Measurements from ENCODE around the gene FAM13A.

FAM13A gene

GRCh38 chr4:88810325-88810724 lies 246.7 kb downstream of the FAM13A start:
- no peak for DNase-seq (ENCODE audit: low spot score)

GRCh38 chr4:88809576-88810219 lies 247.3 kb downstream of the FAM13A start:
- DNase-seq (ENCODE audit: low spot score), result no peak

- DNase-seq (ENCODE audit: low spot score), result no peak
Observed at GRCh38 chr4:88809101-88809500, 247.9 kb downstream of the FAM13A start.

- DNase-seq (ENCODE audit: low spot score), result no peak
Observed at GRCh38 chr4:88807499-88807898, 249.5 kb downstream of the FAM13A start.

- DNase-seq (ENCODE audit: low spot score), result no peak
Observed at GRCh38 chr4:88804234-88804633, 252.8 kb downstream of the FAM13A start.

GRCh38 chr4:88803600-88804096 lies 253.3 kb downstream of the FAM13A start:
- DNase-seq (ENCODE audit: low spot score), result no peak

- DNase-seq (ENCODE audit: low spot score), result no peak
Observed at GRCh38 chr4:88802585-88803286, 254.2 kb downstream of the FAM13A start.

- DNase-seq (ENCODE audit: low spot score), result peak; percentile 40
Observed at GRCh38 chr4:88802138-88802537, 254.8 kb downstream of the FAM13A start.

GRCh38 chr4:88799900-88800299 lies 257.1 kb downstream of the FAM13A start:
- DNase-seq (ENCODE audit: low spot score), result no peak

- no peak for DNase-seq (ENCODE audit: low spot score)
Observed at GRCh38 chr4:88797725-88798124, 259.3 kb downstream of the FAM13A start.

GRCh38 chr4:88796545-88796944 lies 260.4 kb downstream of the FAM13A start:
- DNase-seq (ENCODE audit: low spot score), result no peak

GRCh38 chr4:88794952-88795351 lies 262.0 kb downstream of the FAM13A start:
- no peak for DNase-seq (ENCODE audit: low spot score)

GRCh38 chr4:88794087-88794690 lies 262.8 kb downstream of the FAM13A start:
- no peak for DNase-seq (ENCODE audit: low spot score)

- no peak for DNase-seq (ENCODE audit: low spot score)
Observed at GRCh38 chr4:88793475-88793874, 263.5 kb downstream of the FAM13A start.

- DNase-seq (ENCODE audit: low spot score), result no peak
Observed at GRCh38 chr4:88792821-88793220, 264.2 kb downstream of the FAM13A start.

GRCh38 chr4:88792268-88792781 lies 264.7 kb downstream of the FAM13A start:
- DNase-seq (ENCODE audit: low spot score), result no peak

GRCh38 chr4:88791274-88791673 lies 265.7 kb downstream of the FAM13A start:
- DNase-seq (ENCODE audit: low spot score), result peak; percentile 21

GRCh38 chr4:88788895-88789294 lies 268.1 kb downstream of the FAM13A start:
- no peak for DNase-seq (ENCODE audit: low spot score)

GRCh38 chr4:88788424-88788823 lies 268.6 kb downstream of the FAM13A start:
- no peak for DNase-seq (ENCODE audit: low spot score)

GRCh38 chr4:88786011-88786410 lies 271.0 kb downstream of the FAM13A start:
- no peak for DNase-seq (ENCODE audit: low spot score)

- DNase-seq (ENCODE audit: low spot score), result no peak
Observed at GRCh38 chr4:88780389-88780788, 276.6 kb downstream of the FAM13A start.

- DNase-seq (ENCODE audit: low spot score), result no peak
Observed at GRCh38 chr4:88779431-88779830, 277.6 kb downstream of the FAM13A start.

GRCh38 chr4:88775529-88775928 lies 281.5 kb downstream of the FAM13A start:
- no peak for DNase-seq (ENCODE audit: low spot score)

Measured in D341Med (cell line).